ENCODE data around the gene ITPKB. TPM values are rescaled to one million over a fixed set of nuclear protein-coding genes. Genes with fewer than 3 reads are reported as not detected.
"Not testable (repeated sequence)": the region's sequence is repeated elsewhere in the genome, so short reads cannot be mapped to it uniquely, and the experiment has no call there.

Gene ITPKB
- total RNA-seq, 1 donor from 2014 or later, result 29.4 TPM

GRCh38 chr1:226754793-226755533, 15.9 kb upstream of the ITPKB start:
- no peak for DNase-seq (ENCODE audit: low spot score)

GRCh38 chr1:226754097-226754496, 15.0 kb upstream of the ITPKB start:
- DNase-seq (ENCODE audit: low spot score), result no peak

GRCh38 chr1:226751703-226752102, 12.6 kb upstream of the ITPKB start:
- DNase-seq (ENCODE audit: low spot score), result no peak

GRCh38 chr1:226751214-226751613, 12.1 kb upstream of the ITPKB start:
- no peak for DNase-seq (ENCODE audit: low spot score)

- no peak for DNase-seq (ENCODE audit: low spot score)
Observed at GRCh38 chr1:226749467-226749866, 10.4 kb upstream of the ITPKB start.

- DNase-seq (ENCODE audit: low spot score), result no peak
Observed at GRCh38 chr1:226748306-226748705, 9.2 kb upstream of the ITPKB start.

- DNase-seq (ENCODE audit: low spot score), result not testable (repeated sequence)
Observed at GRCh38 chr1:226747519-226748263, 8.6 kb upstream of the ITPKB start.

GRCh38 chr1:226743259-226743658, 4.2 kb upstream of the ITPKB start:
- DNase-seq (ENCODE audit: low spot score), result no peak

GRCh38 chr1:226741009-226741408, 1.9 kb upstream of the ITPKB start:
- no peak for DNase-seq (ENCODE audit: low spot score)

- DNase-seq (ENCODE audit: low spot score), result no peak
Observed at GRCh38 chr1:226739696-226740065, 599 bp upstream of the ITPKB start.

- peak; percentile 51 for DNase-seq (ENCODE audit: low spot score)
Observed at GRCh38 chr1:226738421-226738994, 574 bp downstream of the ITPKB start.

GRCh38 chr1:226737819-226738420, 1.2 kb downstream of the ITPKB start:
- peak; percentile 59 for DNase-seq (ENCODE audit: low spot score)

- DNase-seq (ENCODE audit: low spot score), result peak; percentile 56
Observed at GRCh38 chr1:226736908-226737818, 1.9 kb downstream of the ITPKB start.

GRCh38 chr1:226736001-226736907, 2.8 kb downstream of the ITPKB start:
- peak; percentile 52 for DNase-seq (ENCODE audit: low spot score)

- no peak for DNase-seq (ENCODE audit: low spot score)
Observed at GRCh38 chr1:226735576-226735975, 3.5 kb downstream of the ITPKB start.

- no peak for DNase-seq (ENCODE audit: low spot score)
Observed at GRCh38 chr1:226734611-226735153, 4.4 kb downstream of the ITPKB start.

GRCh38 chr1:226733876-226734275, 5.2 kb downstream of the ITPKB start:
- DNase-seq (ENCODE audit: low spot score), result no peak

GRCh38 chr1:226733304-226733703, 5.8 kb downstream of the ITPKB start:
- DNase-seq (ENCODE audit: low spot score), result no peak

GRCh38 chr1:226732856-226733291, 6.2 kb downstream of the ITPKB start:
- DNase-seq (ENCODE audit: low spot score), result no peak

Data from ureter (tissue), 1 donor.